Activated CD4-positive, alpha-beta T cell treated with anti-CD3 and anti-CD28 coated beads, Interleukin-2, amount 50 U/mL, for 1 hour (primary cell): ENCODE results near the gene CFAP69.
"Not testable (repeated sequence)": the region's sequence is repeated elsewhere in the genome, so short reads cannot be mapped to it uniquely, and the experiment has no call there.

Experiments used
- DNase-seq: peaks from one replicate; pipeline ENCODE4 v3.0.0-alpha.2; 2020

CFAP69 gene

GRCh38 chr7:90347759-90348158, 102.8 kb downstream of the CFAP69 start:
- DNase-seq, result no peak

GRCh38 chr7:90349305-90349704, 104.3 kb downstream of the CFAP69 start:
- no peak for DNase-seq

- not testable (repeated sequence) for DNase-seq
These were observed 105.1 kb downstream of the CFAP69 start for GRCh38 chr7:90350032-90350431.

GRCh38 chr7:90351987-90352386, 107.0 kb downstream of the CFAP69 start:
- DNase-seq, result no peak
